CD14-positive monocyte (primary cell): ENCODE data around the gene GNAT3. TPM values are rescaled to one million over a fixed set of nuclear protein-coding genes. Genes with fewer than 3 reads are reported as not detected.

Experiments
- DNase-seq, 3 donors: peaks; one replicate each; pipeline ENCODE4 v3.0.0-alpha.2; 2011 to 2022
- H2AFZ ChIP-seq: 2 replicates; pipeline ENCODE4 v1.6.0; 2012; ENCODE audit warnings: mild to moderate bottlenecking, low read depth, low read length, inconsistent platforms; ENCODE audit not compliant: insufficient read depth, poor library complexity, severe bottlenecking
- H3K27ac ChIP-seq, 2 donors: 1 replicate in 1 of 2; 2 replicates in 1 of 2; pipeline ENCODE4 v1.5.1; 2012 to 2013; ENCODE audit warnings: low read length in 2 of 2, control low read depth in 1 of 2, inconsistent platforms in 1 of 2, low read depth in 1 of 2, mild to moderate bottlenecking in 1 of 2
- H3K27me3 ChIP-seq, 2 donors: one replicate each; pipeline versions ENCODE4 v1.6.0 to v1.6.1; 2011 to 2013; ENCODE audit warnings: low read length in 2 of 2; ENCODE audit not compliant: control insufficient read depth in 2 of 2, insufficient read depth in 2 of 2
- H3K36me3 ChIP-seq, 2 donors: replicated peaks in 1 of 2; 1 replicate in 1 of 2; 2 replicates in 1 of 2; pipeline versions ENCODE4 v1.5.1 to v1.6.1; 2012 to 2013; ENCODE audit warnings: low read length in 2 of 2, control low read depth in 1 of 2, inconsistent platforms in 1 of 2, mild to moderate bottlenecking in 1 of 2; ENCODE audit not compliant: insufficient read depth in 2 of 2, control insufficient read depth in 1 of 2
- H3K4me1 ChIP-seq, 2 donors: 1 replicate in 1 of 2; 2 replicates in 1 of 2; pipeline versions ENCODE4 v1.5.1 to v1.6.1; 2012 to 2013; ENCODE audit warnings: low read length in 2 of 2, control low read depth in 1 of 2, inconsistent platforms in 1 of 2, mild to moderate bottlenecking in 1 of 2, moderate library complexity in 1 of 2; ENCODE audit not compliant: insufficient read depth in 2 of 2, control insufficient read depth in 1 of 2
- H3K4me2 ChIP-seq: replicated peaks from 2 replicates; pipeline ENCODE3; 2012; ENCODE audit warnings: low read length, moderate library complexity, mild to moderate bottlenecking; ENCODE audit not compliant: poor library complexity, severe bottlenecking; ENCODE audit errors: extremely low read depth
- H3K4me3 ChIP-seq, 3 experiments: fragments of 200-600 bp in 1 of 3; sonication (generic) in 1 of 3; replicated peaks in 1 of 3; 1 replicate in 2 of 3; 2 replicates in 1 of 3; pipeline ENCODE4 v1.5.1; 2011 to 2013; ENCODE audit warnings: low read length in 3 of 3, mild to moderate bottlenecking in 3 of 3, control low read depth in 2 of 3, low read depth in 2 of 3, inconsistent platforms in 1 of 3, moderate library complexity in 1 of 3
- H3K79me2 ChIP-seq: 2 replicates; pipeline ENCODE4 v1.6.0; 2012; ENCODE audit warnings: mild to moderate bottlenecking, control low read depth, inconsistent platforms, low read length, moderate library complexity; ENCODE audit not compliant: insufficient read depth
- H3K9ac ChIP-seq: 2 replicates; pipeline ENCODE4 v1.6.0; 2017; ENCODE audit warnings: low read length, mild to moderate bottlenecking; ENCODE audit not compliant: insufficient read depth, poor library complexity, severe bottlenecking
- H3K9me3 ChIP-seq, 2 donors: replicated peaks in 1 of 2; 1 replicate in 1 of 2; 2 replicates in 1 of 2; pipeline versions ENCODE4 v1.5.1 to v1.6.1; 2012 to 2013; ENCODE audit warnings: low read length in 2 of 2, control low read depth in 1 of 2; ENCODE audit not compliant: control insufficient read depth in 1 of 2, insufficient read depth in 1 of 2
- H4K20me1 ChIP-seq: 2 replicates; pipeline ENCODE4 v1.6.0; 2012; ENCODE audit warnings: mild to moderate bottlenecking, low read length, control low read depth, moderate library complexity; ENCODE audit not compliant: insufficient read depth
- H3K27ac Mint-ChIP-seq, 7 donors: one replicate each; pipeline ENCODE4 v1.8.0; 2020; ENCODE audit warnings: mild to moderate bottlenecking in 7 of 7, mixed read lengths in 7 of 7, moderate library complexity in 6 of 7, inconsistent platforms in 2 of 7
- H3K27me3 Mint-ChIP-seq, 3 donors: one replicate each; pipeline ENCODE4 v1.8.0; 2021 to 2022; ENCODE audit warnings: low read depth in 3 of 3, mild to moderate bottlenecking in 3 of 3, mixed read lengths in 3 of 3, moderate library complexity in 3 of 3, inconsistent platforms in 1 of 3
- H3K36me3 Mint-ChIP-seq, 2 donors: one replicate each; pipeline ENCODE4 v1.8.0; 2020; ENCODE audit warnings: mixed read lengths in 2 of 2, inconsistent platforms in 1 of 2, mild to moderate bottlenecking in 1 of 2
- H3K4me1 Mint-ChIP-seq: one replicate; pipeline ENCODE4 v1.8.0; 2020; ENCODE audit warnings: mild to moderate bottlenecking, mixed read lengths
- H3K4me3 Mint-ChIP-seq, 2 donors: one replicate each; pipeline ENCODE4 v1.8.0; 2020; ENCODE audit warnings: mild to moderate bottlenecking in 2 of 2, mixed read lengths in 2 of 2, moderate library complexity in 1 of 2
- H3K9me3 Mint-ChIP-seq, 7 donors: one replicate each; pipeline ENCODE4 v1.8.0; 2020 to 2022; ENCODE audit warnings: mixed read lengths in 7 of 7, mild to moderate bottlenecking in 6 of 7, moderate library complexity in 6 of 7, inconsistent platforms in 2 of 7
- WGBS: methylation state at CpG from one replicate; pipeline ENCODE4 v1.1.5; 2013; ENCODE audit warnings: missing lambda C conversion rate; ENCODE audit not compliant: insufficient coverage; 5-methylcytosine and 5-hydroxymethylcytosine counted together
- intact Hi-C, 2 donors: fragments of 100-400 bp; cut with micrococcal nuclease; formaldehyde crosslinking; loops; one replicate each; pipeline versions ENCODE4 v1.15.0 to v1.15.1; 2023
- polyA plus RNA-seq, 3 donors: library from polyadenylated mRNA; depleted of rRNA in 1 of 3; unstranded in 2 of 3; stranded (reverse) in 1 of 3; fragments of 300-500 nt in 2 of 3; fragments of >200 nt in 1 of 3; fragmentation: Illumina TruSeq in 2 of 3; gene quantifications; 1 replicate in 2 of 3; 2 replicates in 1 of 3; pipeline ENCODE4 v1.2.3, GENCODE V29; 2012 to 2021
- TF ChIP-seq, protein P1 (sequence below): fragments of 200-600 bp; IDR thresholded peaks from one replicate; pipeline ENCODE4 v1.8.0; 2022; ENCODE audit warnings: antibody characterized with exemption, mild to moderate bottlenecking

Gene GNAT3
- polyA plus RNA-seq, 3 donors, result not detected

GRCh38 chr7:80548840-80549530 lies 37.1 kb upstream of the GNAT3 start:
- Mint-ChIP-seq H3K36me3 (peaks cover 0 to 3% of the 10 kb centered on the region in 2 donors), H3K4me1 (no peaks in the 10 kb centered on the region), H3K27ac (no peak overlapping the region), H3K4me3 (no peak overlapping the region), H3K27me3 (peaks cover 0 to 4% (median 1%) of the 10 kb centered on the region in 3 donors), H3K9me3 (peaks cover 13 to 24% (median 19%) of the 10 kb centered on the region in 7 donors)
- Histone ChIP-seq H2AFZ (no peak overlapping the region), H3K4me3 (no peak overlapping the region), H3K9ac (no peak overlapping the region), H3K4me1 (no peaks in the 10 kb centered on the region), H3K27me3 (no peaks in the 10 kb centered on the region), H3K79me2 (no peaks in the 10 kb centered on the region), H3K27ac (no peak overlapping the region), H3K4me2 (no peak overlapping the region), H3K9me3 (peaks cover 7 to 11% of the 10 kb centered on the region in 2 donors), H3K36me3 (no peaks in the 10 kb centered on the region), H4K20me1 (no peaks in the 10 kb centered on the region)
- DNase-seq, result no peak
- TF ChIP-seq, protein P1, sequence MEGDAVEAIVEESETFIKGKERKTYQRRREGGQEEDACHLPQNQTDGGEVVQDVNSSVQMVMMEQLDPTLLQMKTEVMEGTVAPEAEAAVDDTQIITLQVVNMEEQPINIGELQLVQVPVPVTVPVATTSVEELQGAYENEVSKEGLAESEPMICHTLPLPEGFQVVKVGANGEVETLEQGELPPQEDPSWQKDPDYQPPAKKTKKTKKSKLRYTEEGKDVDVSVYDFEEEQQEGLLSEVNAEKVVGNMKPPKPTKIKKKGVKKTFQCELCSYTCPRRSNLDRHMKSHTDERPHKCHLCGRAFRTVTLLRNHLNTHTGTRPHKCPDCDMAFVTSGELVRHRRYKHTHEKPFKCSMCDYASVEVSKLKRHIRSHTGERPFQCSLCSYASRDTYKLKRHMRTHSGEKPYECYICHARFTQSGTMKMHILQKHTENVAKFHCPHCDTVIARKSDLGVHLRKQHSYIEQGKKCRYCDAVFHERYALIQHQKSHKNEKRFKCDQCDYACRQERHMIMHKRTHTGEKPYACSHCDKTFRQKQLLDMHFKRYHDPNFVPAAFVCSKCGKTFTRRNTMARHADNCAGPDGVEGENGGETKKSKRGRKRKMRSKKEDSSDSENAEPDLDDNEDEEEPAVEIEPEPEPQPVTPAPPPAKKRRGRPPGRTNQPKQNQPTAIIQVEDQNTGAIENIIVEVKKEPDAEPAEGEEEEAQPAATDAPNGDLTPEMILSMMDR, result no peak
- intact Hi-C loops, result no loop called here

DNA sequence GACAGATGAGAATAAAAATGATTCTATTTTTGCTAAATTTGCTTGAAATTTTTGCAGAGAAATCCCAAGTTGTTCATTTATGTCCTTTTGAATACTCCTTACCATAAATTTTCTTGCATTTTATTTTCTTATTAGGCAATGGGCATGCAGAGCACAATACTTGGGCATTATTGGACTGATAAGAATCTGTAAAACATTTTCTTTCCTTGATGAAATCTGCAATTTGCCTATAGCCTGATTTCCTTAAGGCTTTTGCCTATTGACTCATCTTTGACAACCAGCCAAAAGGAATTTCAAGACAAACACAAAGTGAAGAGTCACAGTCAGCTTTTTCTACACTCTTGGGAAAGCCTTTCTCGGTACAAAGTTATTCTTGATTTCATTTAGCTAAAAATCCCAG lies 30.5 kb upstream of the GNAT3 start:
- H3K27me3 Mint-ChIP-seq, result peaks cover 0 to 1% (median 0%) of the 10 kb centered on the region in 3 donors
- no peak overlapping the region for H3K4me3 Mint-ChIP-seq
- Histone ChIP-seq H4K20me1 (no peaks in the 10 kb centered on the region), H3K4me2 (no peak overlapping the region), H3K27ac (no peak overlapping the region), H3K36me3 (no peaks in the 10 kb centered on the region), H3K9ac (no peak overlapping the region), H3K27me3 (no peaks in the 10 kb centered on the region), H3K9me3 (peaks cover 7 to 16% of the 10 kb centered on the region in 2 donors), H3K4me3 (no peak overlapping the region), H3K4me1 (peaks cover 11 to 12% of the 10 kb centered on the region in 2 donors), H3K79me2 (no peaks in the 10 kb centered on the region), H2AFZ (no peak overlapping the region)
- H3K36me3 Mint-ChIP-seq, result peaks cover 0 to 3% of the 10 kb centered on the region in 2 donors
- H3K9me3 Mint-ChIP-seq, result peaks cover 15 to 28% (median 22%) of the 10 kb centered on the region in 7 donors
- no peak for DNase-seq
- TF ChIP-seq, protein P1, result no peak
- no CpG with 5 or more reads among the region's 1 CpG for WGBS
- H3K4me1 Mint-ChIP-seq, result no peaks in the 10 kb centered on the region
- H3K27ac Mint-ChIP-seq, result no peak overlapping the region
- intact Hi-C loops, result no loop called here
